HG02678 (cell line): ENCODE results near the gene STK10.

Experiments
- ATAC-seq: cut with Tn5 transposase; IDR thresholded peaks from one replicate; pipeline ENCODE4 v1.9.1; 2021; ENCODE audit warnings: mild to moderate bottlenecking, moderate library complexity; ENCODE audit not compliant: unreplicated experiment

STK10 gene

GRCh38 chr5:172111852-172112225 lies 76.2 kb downstream of the STK10 start:
- ATAC-seq = no peak

GRCh38 chr5:172110921-172111851 lies 76.8 kb downstream of the STK10 start:
- ATAC-seq = peak; percentile 81

- no peak for ATAC-seq
These were observed 77.7 kb downstream of the STK10 start for GRCh38 chr5:172110260-172110815.

DNA sequence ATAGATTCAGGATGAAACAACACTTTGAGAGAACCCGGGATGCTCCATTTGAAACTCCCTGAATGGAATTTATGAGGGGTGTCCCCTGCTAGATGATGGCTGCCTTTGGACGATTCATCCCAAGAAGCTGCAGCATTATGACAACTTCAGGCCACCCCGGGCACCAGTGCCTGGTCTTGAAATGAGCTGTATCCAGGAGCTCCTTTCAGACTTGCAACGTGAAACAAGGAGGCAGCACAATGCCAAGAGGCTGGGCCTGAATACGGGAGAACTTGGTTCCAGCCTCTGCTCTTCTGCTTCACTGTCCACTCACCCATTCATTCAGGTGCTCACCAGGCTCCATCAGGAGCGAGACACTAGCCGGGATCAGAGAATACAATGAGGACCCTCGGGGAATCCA lies 78.3 kb downstream of the STK10 start:
- ATAC-seq = no peak

GRCh38 chr5:172107571-172107970 lies 80.5 kb downstream of the STK10 start:
- no peak for ATAC-seq

DNA sequence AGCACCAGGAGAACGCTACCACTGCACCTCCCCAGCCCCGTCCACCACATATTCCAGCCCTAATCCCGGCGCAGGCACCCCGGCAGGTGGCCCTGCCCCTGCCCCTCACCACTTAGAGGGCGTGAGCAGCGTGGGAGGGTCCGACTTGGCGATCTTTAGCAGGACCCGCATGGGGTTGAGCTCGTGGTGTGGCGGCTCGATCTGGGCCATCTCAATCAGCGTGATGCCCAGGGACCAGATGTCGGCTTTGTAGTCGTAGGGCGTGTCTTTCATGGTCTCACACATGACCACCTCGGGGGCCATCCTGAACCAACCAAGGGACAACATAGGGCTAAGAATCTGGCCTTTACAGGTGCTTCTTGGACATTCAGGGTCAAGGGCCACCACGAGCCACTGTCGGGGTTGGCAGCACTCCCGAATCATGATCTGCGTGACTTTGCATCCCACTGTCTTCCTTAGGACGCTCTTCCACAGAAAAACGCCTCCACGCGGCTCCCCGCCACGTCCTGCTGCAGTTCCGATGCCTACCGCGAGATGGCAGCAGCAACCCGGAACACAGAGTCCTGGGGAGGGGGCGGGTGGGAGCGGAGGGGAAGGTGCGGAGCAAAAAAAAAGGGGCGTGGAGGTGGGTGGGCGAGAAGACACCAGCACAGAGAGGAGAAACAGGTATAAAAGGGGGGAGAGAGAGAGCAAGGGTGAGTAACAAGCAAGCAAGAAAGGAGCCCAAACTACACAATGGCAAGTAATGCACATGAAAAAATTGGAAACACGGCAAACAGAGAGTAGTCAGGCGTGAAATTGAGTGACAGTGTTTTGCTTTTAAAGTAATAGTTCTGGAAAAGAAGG lies 81.3 kb downstream of the STK10 start:
- ATAC-seq = no peak

DNA sequence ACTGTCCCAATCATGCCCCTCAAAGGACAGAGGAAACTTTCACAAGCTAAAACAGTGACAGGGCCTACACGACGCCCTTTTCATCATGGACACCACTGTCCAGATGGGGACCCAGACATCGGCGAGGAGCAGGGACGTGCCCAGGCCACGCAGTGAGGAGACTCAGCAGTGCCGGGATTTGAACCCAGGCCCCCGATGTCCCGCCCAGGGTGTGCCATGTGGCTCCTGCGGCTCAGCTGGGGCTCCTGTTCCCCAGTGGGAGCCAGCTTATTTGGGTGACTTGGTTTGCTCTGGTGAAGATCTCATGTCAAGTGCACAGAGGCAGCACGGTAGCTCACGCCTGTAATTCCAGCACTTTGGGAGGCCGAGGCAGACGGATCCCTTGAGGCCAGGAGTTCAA lies 82.2 kb downstream of the STK10 start:
- no peak for ATAC-seq

GRCh38 chr5:172104801-172105701 lies 83.0 kb downstream of the STK10 start:
- ATAC-seq = no peak

DNA sequence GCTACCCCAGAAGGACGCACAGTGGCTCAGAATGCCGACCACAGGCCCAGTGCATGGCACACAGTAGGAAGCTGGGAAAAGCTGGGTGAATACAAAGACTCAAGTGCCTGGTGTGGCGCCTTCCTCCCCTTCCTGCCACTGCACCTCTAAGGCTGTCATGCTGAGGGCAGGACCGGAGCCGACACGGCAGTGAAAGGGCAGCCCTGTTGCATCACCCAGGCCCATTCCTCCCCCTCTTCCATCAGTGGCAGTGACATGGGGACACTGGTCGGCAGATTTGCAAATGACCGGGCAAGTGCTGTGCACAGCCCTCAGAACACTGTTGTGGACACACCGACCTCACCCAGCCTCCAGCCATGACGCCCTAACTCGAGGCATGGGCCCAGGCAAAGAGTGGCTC lies 84.0 kb downstream of the STK10 start:
- no peak for ATAC-seq

- no peak for ATAC-seq
These were observed 85.0 kb downstream of the STK10 start for GRCh38 chr5:172102913-172103626.

DNA sequence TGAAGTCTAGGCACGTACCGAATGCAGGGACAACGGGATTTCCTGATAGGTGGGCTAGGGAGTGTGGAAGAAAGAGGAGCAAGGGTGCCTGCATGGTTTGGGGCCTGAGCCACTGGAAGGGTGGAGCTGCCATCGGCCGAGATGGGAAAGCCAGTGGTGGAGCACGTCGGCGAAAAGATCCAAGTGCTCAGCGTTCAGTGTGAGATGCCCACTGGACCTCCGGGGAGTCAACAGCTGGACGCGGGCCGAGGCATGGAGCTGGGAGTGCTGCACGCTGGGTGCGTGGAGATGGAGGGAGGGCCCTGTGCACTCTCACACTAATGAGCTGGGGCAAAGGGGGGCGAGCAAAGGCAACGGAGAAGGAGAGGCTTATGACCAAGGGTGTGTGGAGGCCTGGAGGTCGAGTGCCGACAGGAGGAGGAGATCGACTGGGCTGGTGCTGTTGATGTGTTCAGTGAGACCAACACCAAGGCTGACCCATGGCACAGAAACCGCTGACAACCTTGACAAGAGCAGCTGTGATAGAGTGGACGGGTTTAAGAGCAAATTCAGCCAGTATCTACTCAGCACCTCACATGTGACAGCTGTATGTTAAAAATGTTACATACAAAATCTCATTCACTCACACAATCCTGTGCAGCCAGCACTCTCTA lies 85.7 kb downstream of the STK10 start:
- no peak for ATAC-seq

DNA sequence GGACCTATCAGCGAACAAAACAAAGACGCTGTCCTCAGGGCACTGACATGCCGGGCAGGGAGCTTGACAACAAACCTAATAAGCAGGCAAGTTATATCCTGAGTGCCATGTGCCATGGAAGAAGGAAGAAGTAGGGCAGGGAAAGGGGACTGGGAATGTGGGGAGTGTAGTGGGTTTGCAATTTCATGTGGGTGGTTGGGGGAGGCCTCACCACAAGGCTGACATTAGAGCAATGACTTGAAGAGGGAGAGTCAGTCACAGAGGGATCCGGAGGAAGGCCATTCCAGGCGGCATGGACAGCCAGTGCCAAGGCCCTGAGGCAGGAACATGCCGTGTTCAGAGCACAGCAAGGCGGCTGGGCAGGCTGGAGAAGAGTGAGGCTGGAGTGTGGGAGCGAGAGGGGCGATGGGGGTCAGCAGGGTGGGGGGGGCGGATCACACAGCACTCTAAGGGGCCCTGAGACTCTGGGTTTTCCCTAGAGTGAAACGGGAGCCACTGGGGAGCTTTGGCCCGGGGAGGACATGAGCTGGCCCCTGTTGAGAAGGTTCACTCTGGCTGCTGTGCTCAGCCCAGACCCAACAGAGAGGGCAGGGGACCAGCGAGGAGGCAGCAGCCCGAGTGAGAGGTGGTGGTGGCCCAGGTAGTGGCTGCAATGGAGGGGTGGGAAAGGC lies 86.3 kb downstream of the STK10 start:
- ATAC-seq = no peak

- ATAC-seq = no peak
These were observed 89.1 kb downstream of the STK10 start for GRCh38 chr5:172098883-172099282.

DNA sequence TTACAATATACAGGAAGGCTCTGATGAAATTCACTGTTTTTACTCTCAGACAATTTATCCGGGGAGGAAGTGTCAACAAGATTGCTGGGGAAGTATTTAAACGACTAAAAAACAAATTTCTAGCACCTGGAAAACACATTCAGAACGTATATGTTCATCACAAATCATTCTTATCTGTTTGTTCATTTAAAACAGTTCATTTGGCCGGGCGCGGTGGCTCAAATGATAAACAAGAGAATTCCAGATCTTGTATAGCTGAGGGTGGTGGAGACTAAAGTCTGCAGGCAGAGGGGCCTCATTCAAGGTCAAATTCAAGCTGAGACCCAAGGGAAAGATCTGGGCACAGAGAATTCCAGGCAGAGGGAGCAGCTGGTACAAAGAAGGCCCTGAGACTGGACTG lies 90.0 kb downstream of the STK10 start:
- no peak for ATAC-seq

- ATAC-seq = no peak
These were observed 90.7 kb downstream of the STK10 start for GRCh38 chr5:172097356-172097755.

DNA sequence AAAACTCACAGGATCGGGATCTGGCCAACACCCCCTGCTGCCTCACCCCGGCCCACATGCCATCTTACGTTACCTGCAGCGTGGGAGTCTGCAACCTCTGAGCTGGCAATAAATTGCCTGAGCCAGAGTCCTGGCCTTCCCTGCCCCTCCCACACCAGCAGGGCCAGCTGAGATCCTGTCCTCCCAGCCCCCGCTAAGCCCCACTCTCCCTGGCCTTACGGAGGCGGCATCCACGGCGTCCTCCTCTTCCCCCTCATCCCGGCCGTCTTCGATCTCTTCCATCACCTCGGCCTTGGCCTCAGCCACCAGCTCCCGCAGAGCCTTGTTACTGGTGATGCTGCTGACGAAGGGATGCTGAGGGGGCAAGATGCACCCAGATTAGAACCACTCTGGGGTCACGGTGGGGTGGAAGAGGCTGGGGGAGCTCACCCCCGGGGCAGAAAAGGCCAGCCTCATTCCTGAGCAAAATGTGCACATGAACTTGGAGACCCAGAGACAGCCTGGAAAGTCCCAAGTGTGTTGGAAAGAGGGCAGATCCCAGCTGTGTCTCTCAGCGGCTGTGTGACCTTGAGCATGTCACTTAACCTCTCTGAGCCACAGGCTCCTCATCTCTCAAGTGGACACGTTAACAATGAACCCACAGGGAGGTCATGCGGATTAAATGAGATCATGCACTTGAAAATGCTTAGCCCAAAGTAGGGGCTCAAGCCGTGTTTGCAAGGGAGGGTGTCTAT lies 91.7 kb downstream of the STK10 start:
- ATAC-seq = no peak

DNA sequence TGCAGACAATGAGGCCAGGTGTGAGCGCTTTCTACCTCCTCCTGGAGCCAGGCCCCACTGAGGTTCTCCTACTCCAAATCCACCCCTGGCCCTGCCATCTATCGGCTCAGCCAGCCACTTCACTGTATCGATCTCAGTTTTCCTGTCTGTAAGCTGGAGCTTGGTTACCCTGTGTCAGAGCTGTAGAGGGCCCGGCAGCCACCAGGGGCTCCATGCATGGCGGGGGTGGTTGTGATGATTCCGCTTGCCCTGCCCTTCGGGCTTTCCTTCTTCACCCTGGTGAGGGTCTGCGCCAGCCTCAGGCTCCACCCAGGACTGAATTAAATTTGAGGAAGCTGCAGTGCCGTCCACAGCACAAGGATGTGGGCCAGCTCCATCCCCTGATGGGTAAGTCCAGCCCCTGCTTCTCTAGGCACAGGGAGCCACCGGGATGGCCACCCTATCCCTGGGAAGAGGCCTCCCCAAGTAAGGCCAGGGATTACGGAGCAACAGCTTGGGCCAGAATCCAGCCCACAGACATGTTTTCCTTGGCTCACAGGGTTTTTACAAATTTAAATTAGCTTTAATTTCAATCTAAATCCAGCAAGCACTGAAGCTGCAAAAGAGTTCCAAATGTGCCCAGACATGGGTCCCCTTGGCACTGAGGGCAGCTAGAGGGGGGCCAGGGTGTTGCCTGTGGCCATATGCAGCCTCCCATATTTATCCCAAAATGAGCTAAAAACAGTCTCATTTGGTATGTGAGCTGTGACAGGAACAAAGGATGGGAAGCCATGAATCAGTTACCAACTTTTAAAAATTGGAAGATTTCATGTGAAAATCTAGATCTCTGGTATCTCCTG lies 92.4 kb downstream of the STK10 start:
- ATAC-seq = no peak
